Inferior parietal cortex (tissue), 1 donor: ENCODE data around the gene SLC38A1.
A peak's percentile ranks its signal among the peaks of the same experiment; 100 is the strongest.

ENCODE experiments used
- DNase-seq: peaks from one replicate; pipeline ENCODE4 v3.0.0-alpha.2; 2016; ENCODE audit errors: extremely low spot score

The SLC38A1 gene

DNA sequence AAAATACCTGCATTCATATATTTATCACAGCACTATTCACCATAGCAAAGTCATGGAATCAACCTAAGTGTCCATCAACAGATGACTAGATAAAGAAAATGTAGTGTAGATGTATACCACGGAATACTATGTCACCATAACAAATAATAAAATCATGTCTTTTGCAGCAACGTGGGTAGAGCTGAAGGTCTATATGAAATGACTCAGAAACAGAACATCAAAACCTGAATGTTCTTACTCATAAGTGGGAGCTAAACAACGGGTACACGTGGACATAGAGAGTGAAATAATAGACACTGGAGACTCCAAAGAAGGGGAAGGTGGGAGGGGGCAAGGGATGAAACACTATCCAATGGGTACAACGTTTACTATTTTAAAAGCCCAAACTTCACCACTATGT is 37.9 kb downstream of the SLC38A1 start:
- DNase-seq: no peak

DNA sequence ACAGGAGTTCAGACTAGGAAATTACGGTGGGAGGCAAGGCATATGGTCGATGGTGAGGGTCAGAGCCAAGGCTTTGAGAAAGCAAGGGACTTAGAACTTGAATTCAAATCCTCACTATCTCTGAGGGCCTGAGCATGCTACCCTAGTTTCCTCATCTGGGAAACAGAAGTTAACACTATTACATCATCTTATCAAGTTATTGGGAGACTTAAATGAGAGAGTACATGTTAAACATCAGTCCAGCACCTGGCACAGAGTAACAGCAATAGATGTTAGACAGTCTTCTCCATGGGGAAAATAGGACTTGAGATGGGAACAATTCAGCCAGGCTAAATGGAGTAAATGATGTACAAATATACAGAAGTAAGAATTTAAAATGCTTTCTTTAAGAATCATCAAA is 38.5 kb downstream of the SLC38A1 start:
- no peak for DNase-seq

DNA sequence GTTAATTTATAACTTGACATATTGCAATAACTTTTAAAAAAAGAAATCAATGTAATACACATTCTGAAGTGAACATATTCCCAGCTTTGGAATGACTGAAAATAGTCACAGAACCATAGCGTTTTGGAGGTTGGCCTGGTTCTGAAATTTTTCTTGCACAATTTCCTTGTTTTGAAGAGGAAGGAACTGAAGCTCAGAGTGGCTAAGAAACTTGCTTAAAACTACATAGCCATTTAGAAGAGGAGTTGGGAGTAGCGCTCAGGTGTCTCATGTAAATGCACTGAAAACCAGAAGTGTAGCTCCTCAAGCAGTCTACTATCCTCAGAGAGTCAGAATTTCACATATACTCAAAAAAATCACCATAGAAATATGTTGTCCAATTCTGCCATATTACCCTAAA is 41.2 kb downstream of the SLC38A1 start:
- no peak for DNase-seq

DNA sequence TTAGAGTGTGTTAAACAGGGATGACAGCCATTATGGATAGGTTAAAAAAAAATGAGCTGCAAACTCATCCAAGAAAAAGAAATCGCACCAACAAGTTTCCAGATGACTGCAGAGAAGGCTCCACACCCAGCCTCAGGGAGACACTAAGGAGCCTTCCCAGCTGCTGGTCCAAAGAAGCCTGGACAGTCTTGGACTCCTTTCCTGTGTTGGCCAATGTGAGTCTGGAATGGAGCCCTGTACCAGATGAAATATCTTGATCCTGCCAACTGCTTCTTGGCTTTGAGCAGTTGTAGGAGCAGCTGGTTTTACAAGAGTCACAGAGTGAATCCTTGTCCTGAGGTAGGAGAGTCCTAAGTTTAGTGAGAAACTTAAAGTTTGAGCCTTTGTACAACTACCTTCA is 44.5 kb downstream of the SLC38A1 start:
- no peak for DNase-seq

- DNase-seq: no peak
These were observed 45.8 kb downstream of the SLC38A1 start for GRCh38 chr12:46223047-46223446.

DNA sequence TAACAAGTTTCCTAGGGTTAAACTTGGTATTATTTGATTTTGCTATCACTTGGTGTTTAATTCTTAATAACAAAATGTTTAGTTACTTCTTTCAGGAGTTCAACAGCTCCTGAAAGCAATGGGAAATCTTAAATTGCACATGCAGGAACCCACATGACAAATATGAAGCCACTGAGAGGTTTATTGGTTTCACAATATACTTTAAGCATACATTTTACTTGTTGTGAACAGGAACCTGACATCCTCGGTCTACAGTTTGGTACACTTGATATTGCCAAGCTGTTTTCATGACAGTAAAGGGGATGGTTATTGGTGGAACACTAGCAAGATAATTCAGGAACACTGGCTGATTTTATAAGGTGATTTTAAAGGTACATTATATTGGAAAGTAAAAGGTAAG is 46.2 kb downstream of the SLC38A1 start:
- DNase-seq: no peak

DNA sequence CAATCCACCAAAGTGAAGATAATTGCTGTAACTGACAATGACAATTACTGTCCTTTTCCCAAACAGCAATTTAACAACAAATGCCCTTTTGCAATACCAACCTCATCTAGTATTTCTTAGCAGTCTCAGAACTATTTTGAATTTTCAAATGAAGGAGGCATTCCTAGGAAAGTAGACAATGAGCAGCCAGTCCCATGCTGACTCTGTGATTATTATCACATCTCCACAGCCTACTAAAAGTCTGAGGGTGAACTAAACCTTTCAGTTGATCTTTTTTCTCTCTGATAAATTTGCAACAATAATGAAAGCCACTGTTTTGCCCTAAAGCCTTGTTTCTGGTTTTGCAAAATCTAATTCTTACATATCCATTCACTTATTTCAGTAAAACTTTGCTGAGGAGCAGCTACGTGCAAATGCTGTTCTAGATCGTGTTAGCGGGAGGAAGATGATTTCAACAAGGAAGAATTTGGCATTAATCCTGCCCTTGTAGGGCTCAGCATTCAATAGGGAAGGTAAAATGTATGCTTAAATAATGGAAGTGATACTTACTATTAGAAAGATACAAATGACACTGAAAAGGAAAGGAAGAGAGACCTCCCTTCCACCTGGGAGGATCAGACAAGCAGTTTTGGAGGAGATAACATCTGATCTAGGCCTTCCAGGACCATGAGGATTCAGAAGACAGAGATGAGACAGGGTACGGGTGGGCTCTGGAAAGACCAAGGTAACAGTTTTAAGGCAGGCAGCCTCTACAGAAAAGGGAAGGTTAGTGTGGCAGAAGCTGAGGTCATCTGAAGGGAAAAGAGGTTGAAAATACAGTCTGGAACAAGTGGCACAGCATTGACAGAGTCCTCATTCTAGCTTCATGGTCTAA is 47.4 kb downstream of the SLC38A1 start:
- DNase-seq: no peak

DNA sequence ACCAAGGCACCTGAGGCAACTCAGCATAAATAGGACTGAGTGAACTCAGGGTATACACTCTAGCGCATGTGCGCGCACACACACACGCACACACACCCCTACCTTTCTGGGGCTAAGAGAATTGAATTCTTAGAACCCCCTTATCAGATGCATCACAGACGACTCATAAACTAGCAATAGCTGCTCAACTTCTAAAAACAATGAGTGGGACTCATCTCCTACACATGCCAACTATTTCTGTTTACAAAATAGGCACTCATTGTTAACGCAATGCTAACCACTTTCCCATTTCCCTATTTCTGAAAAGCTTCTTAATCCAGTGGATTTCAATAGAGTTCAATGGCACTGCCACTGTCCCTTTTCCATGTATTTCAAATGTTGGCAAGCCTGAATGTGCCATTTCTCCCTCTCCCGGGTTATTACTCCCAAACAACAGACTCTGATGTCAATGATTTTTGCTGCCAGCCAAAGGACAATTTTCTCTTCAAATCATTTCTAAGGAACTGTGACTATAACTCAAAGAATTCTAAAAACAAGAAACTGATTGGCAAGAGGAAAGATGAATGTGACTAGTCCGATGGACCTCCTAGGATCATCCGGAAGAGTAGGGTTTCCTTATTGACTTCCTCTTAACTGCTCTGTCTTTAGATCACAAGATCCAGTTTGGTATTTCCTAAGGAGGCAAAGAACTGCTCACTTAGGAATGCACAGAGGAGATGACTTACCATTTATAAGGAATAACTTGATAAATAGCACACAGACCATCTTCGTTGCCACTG is 48.8 kb downstream of the SLC38A1 start:
- DNase-seq: peak; percentile 17

- DNase-seq: no peak
These were observed 49.5 kb downstream of the SLC38A1 start for GRCh38 chr12:46219132-46219876.

- no peak for DNase-seq
These were observed 50.3 kb downstream of the SLC38A1 start for GRCh38 chr12:46218322-46219095.

DNA sequence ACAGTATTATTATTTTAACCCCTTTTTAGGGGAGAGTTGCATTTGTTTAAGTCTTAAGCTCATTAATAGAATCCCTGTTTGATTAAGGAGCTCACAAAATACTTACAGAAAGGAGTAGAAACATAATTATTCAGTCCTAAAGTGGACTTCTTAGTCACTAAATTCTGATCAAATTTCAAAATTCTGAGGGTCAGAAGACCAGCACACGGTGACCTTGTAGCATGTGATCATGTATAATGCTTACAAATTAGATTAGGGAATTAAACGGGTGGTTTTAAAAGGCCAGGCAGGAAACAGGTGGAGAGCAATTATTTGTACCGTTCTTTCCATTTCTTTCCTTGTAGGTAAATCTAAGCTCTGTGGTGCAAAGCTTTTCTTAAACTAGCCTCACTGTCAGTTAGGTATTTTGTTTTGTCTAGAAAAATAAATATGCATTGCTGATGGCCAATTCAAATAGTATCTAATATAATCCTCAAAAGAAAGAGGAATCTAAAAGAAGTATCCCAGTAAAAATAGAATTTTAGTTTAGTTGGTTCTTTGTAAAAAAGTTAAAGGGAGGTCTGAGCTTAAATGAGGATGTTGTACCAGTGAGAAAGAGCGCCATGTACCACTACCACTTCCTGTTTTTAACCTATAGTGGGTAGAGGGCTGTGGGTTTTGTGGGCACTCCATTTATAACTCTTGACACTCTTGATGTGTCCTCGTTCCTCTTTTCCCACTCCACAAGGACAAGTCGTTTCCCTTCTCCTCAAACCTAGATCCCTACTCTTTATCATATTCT is 51.1 kb downstream of the SLC38A1 start:
- no peak for DNase-seq

DNA sequence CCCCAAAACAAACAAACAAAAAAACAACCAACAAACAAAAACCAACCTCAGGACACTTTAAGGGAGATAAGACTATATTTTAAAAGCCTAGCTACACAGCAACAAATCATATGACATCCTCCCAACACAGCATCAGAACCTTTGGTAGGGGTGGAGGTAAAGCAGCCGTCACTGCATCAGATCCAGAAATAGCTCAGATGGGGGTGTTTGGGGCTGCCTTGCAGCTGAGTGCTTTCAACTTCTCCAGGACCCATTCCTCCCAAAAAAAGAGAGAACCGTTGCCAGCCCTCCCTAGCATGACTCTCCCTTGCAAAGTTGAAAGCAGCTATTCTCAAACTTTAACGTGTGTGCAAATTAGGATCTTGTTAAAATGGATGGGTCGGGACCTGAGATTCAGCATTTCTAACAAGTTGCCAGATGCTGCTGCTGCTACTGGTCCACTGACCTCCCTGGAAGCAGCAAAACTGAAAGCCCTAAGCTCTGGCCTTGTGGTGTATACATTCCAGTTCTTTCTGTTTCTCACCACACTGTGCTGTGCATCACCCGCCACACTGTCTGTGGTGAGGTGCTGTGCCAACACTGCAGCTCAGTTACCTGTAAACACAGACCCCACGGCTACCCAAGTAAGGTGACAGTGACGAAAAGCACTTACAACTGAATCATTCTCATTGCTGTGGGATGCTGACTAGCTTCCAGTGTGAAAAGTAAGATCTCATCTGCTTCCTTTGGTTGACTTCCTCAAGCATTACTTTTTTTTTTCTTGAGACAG is 54.0 kb downstream of the SLC38A1 start:
- no peak for DNase-seq

- DNase-seq: no peak
These were observed 56.5 kb downstream of the SLC38A1 start for GRCh38 chr12:46212108-46212982.

DNA sequence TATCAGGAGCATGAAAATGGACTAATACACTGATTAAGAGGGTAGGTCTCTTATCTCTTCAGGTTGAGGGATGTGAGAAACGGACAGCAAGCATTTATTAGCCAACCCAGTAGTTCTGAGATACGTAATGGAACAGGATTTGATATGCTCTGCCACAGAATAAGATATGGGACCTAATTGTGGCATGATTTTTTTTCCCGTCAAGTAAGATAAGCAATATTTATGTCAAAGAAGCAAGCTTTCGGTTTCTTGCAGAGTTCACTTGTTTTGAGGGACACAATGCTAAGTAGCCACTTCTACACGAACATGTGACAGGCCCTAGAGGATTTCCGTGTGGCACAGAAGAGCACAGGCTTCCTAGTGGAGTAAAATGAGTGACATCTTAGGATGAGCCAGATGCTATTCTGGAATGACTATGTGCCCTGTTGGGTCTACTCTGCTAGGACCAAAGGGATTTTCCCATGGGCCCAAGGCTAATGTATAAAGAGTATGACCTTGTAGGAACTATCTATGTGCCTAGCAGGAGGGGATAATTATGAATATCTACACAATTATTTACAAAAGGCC is 57.9 kb downstream of the SLC38A1 start:
- DNase-seq: no peak

GRCh38 chr12:46209914-46210872 is 58.6 kb downstream of the SLC38A1 start:
- DNase-seq: no peak

GRCh38 chr12:46209170-46209569 is 59.7 kb downstream of the SLC38A1 start:
- no peak for DNase-seq

DNA sequence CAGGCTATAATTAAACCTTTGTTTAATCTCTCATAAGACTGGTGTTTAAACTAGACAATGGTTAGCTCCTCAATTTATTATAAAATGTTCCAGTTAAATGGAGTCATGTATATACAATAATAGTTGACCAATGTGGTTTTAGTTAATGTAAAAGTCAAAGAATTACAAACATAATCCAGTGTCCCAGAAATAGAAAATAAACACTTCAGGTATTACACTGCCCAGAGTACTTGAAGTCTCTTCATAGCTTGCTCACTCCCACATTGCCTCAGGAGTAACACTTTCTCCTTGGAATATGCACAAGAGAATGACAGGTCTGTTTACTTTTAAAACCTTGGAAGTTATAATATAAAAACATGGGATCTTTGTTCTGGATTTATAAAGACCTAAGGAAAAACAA is 60.5 kb downstream of the SLC38A1 start:
- no peak for DNase-seq
